GM13976 (cell line): ENCODE measurements around the gene FAM20B.

Experiments
- DNase-seq: peaks from one replicate; pipeline ENCODE4 v3.0.0; 2012; ENCODE audit warnings: low spot score
- in situ Hi-C: fragments of 300-500 bp; cut with MboI; formaldehyde crosslinking; loops from one replicate; pipeline ENCODE4 v1.12.0; 2022; ENCODE audit warnings: low sequenced_read_pairs, mixed read lengths, inconsistent platforms; ENCODE audit not compliant: unreplicated experiment
- TF ChIP-seq, protein P1 (sequence below): IDR thresholded peaks from 2 replicates; pipeline ENCODE4 v1.5.1; 2012; ENCODE audit warnings: borderline replicate concordance, mild to moderate bottlenecking; ENCODE audit not compliant: insufficient read depth; ENCODE audit errors: extremely low read depth, missing control alignments, control extremely low read depth

FAM20B gene

DNA sequence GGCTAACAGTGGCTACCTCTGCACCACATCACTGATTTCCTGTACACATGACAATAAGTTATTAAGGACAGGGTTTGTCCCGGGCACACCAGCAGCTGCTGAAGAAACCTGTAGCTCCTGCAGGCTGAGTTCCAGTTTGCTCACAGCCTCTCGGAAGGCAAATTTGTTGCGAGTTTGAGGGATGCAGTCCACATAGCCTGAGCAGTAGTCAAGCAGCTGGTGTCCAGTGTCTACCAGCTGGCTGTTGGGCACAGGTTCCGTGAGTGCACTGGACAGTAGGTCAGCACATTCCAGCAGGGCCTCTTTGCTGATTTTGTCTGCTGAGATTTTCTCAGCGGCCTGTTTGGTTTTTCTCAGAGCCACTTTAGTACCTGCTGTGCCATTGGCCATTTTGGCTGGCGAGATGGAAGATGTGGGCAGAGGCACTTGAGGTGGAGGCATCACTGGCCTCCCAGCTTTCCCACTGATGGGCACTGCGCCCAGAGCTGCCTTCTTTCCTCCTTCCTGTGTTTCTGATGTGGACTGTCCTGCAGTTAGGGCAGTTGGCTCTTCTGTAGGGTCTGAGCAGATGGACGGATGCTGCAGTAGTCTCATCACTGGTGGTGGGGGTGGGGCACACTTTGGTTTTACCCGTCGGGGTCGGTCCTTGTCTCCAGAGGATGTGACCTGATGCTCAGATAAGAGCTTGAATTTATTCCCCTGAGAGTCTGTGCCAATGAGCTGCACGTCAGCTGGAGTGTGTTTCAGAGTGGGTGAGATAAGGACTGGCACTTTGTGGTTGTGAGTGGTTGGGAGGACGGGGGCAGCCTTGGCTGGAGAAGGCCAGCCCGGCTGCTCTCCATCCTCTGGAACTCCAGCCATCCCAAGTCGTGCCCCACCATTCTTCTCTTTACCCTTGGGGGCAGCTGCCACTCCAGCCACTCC, 82.3 kb downstream of the FAM20B start:
- DNase-seq, result no peak
- TF ChIP-seq, protein P1, sequence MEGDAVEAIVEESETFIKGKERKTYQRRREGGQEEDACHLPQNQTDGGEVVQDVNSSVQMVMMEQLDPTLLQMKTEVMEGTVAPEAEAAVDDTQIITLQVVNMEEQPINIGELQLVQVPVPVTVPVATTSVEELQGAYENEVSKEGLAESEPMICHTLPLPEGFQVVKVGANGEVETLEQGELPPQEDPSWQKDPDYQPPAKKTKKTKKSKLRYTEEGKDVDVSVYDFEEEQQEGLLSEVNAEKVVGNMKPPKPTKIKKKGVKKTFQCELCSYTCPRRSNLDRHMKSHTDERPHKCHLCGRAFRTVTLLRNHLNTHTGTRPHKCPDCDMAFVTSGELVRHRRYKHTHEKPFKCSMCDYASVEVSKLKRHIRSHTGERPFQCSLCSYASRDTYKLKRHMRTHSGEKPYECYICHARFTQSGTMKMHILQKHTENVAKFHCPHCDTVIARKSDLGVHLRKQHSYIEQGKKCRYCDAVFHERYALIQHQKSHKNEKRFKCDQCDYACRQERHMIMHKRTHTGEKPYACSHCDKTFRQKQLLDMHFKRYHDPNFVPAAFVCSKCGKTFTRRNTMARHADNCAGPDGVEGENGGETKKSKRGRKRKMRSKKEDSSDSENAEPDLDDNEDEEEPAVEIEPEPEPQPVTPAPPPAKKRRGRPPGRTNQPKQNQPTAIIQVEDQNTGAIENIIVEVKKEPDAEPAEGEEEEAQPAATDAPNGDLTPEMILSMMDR, result no peak
- in situ Hi-C loops, result loop anchor here (10.0 kb wide), 2 partner anchors 63 to 97 kb away; no protein-coding TSS in a partner anchor

DNA sequence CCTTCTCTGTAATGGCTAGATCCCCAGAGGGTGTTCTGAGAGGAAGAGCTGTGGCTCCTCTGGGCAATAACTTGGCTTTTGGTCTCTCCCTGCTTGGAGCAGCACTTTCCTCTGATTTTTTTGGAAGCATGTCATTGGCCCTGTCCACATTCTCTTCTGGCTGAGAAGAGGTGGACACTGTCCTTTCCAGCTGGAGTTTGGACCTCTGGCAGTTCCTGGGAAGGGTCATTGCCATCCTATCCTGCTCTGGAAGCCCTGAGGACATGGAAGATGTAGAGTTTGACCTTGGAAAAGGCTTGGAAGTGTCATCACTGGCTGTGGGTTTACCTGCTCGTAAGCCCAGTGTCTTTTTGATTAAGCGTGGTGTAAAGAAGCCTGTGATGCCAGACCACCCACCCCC, 83.0 kb downstream of the FAM20B start:
- no peak for DNase-seq
- TF ChIP-seq, protein P1, result no peak
- in situ Hi-C loops, result loop anchor here (10.0 kb wide), 2 partner anchors 64 to 96 kb away; no protein-coding TSS in a partner anchor

GRCh38 chr1:179115181-179115580, 89.5 kb downstream of the FAM20B start:
- TF ChIP-seq, protein P1, result no peak
- no peak for DNase-seq
- in situ Hi-C loops, result no loop called here

DNA sequence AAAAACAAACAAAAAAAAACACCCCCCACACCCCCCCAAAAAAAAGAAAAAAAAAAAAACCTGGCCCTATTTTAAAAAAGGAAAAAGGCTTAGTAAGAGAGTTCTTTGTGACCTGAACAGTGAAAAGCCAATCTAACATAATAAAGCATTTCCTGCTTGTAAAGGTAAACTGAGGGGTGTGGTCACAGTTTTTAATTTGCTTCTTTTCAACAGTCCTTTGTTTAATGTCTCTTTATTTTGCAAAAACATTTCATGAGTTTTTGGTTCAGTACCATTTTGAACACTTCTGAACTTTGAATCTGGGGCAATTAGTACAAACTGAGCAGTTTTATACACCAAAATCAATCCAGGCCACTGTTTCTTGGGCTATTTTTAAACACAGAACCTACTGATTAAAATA, 93.8 kb downstream of the FAM20B start:
- TF ChIP-seq, protein P1, result no peak
- DNase-seq, result no peak
- in situ Hi-C loops, result no loop called here

GRCh38 chr1:179120736-179121135, 95.0 kb downstream of the FAM20B start:
- in situ Hi-C loops, result loop anchor here (10.0 kb wide), 1 partner anchor 244 kb away; the partner anchor contains the start of gene AXDND1
- TF ChIP-seq, protein P1, result no peak
- DNase-seq, result no peak

- in situ Hi-C loops, result loop anchor here (10.0 kb wide), 1 partner anchor 243 kb away; the partner anchor contains the start of gene AXDND1
- peak; percentile 52 for DNase-seq
- TF ChIP-seq, protein P1, result peak; percentile 28
Observed at GRCh38 chr1:179121159-179121938, 95.7 kb downstream of the FAM20B start.
